NCI-H146 treated with DMSO at 0.1 percent for 48 hours (cell line): Measurements from ENCODE around the gene HTRA1.
A peak's percentile ranks its signal among the peaks of the same experiment; 100 is the strongest.

Experiments
- DNase-seq: peaks from one replicate; lab custom pipeline; 2025; ENCODE audit not compliant: unreplicated experiment; lab: John Stamatoyannopoulos, UW

Gene HTRA1

GRCh38 chr10:122494173-122494820 lies 32.9 kb downstream of the HTRA1 start:
- no peak for DNase-seq

- no peak for DNase-seq
Observed at GRCh38 chr10:122494833-122495232, 33.5 kb downstream of the HTRA1 start.

- DNase-seq, result peak; percentile 1
Observed at GRCh38 chr10:122495406-122496340, 34.3 kb downstream of the HTRA1 start.

- no peak for DNase-seq
Observed at GRCh38 chr10:122497241-122497640, 35.9 kb downstream of the HTRA1 start.

- DNase-seq, result no peak
Observed at GRCh38 chr10:122498521-122498920, 37.2 kb downstream of the HTRA1 start.

GRCh38 chr10:122499012-122499411 lies 37.7 kb downstream of the HTRA1 start:
- DNase-seq, result no peak

- DNase-seq, result no peak
Observed at GRCh38 chr10:122499491-122499941, 38.2 kb downstream of the HTRA1 start.

- no peak for DNase-seq
Observed at GRCh38 chr10:122500194-122500593, 38.8 kb downstream of the HTRA1 start.

- no peak for DNase-seq
Observed at GRCh38 chr10:122500726-122501125, 39.4 kb downstream of the HTRA1 start.

- DNase-seq, result no peak
Observed at GRCh38 chr10:122503012-122503411, 41.7 kb downstream of the HTRA1 start.

- DNase-seq, result no peak
Observed at GRCh38 chr10:122503886-122504609, 42.7 kb downstream of the HTRA1 start.

GRCh38 chr10:122504610-122504950 lies 43.2 kb downstream of the HTRA1 start:
- peak; percentile 62 for DNase-seq

GRCh38 chr10:122505011-122505410 lies 43.7 kb downstream of the HTRA1 start:
- no peak for DNase-seq

GRCh38 chr10:122505885-122506645 lies 44.7 kb downstream of the HTRA1 start:
- DNase-seq, result no peak

GRCh38 chr10:122507616-122508015 lies 46.3 kb downstream of the HTRA1 start:
- no peak for DNase-seq

GRCh38 chr10:122508021-122508420 lies 46.7 kb downstream of the HTRA1 start:
- DNase-seq, result no peak

- DNase-seq, result no peak
Observed at GRCh38 chr10:122509323-122509722, 48.0 kb downstream of the HTRA1 start.

- no peak for DNase-seq
Observed at GRCh38 chr10:122510326-122510725, 49.0 kb downstream of the HTRA1 start.

- DNase-seq, result no peak
Observed at GRCh38 chr10:122510736-122511135, 49.4 kb downstream of the HTRA1 start.

GRCh38 chr10:122513053-122513452 lies 51.7 kb downstream of the HTRA1 start:
- DNase-seq, result no peak
